HG03095 (cell line): ENCODE measurements around the gene LCE1B.

ENCODE experiments used
- ATAC-seq: cut with Tn5 transposase; IDR thresholded peaks from one replicate; pipeline ENCODE4 v1.9.1; 2021; ENCODE audit warnings: moderate library complexity; ENCODE audit not compliant: unreplicated experiment

LCE1B gene

DNA sequence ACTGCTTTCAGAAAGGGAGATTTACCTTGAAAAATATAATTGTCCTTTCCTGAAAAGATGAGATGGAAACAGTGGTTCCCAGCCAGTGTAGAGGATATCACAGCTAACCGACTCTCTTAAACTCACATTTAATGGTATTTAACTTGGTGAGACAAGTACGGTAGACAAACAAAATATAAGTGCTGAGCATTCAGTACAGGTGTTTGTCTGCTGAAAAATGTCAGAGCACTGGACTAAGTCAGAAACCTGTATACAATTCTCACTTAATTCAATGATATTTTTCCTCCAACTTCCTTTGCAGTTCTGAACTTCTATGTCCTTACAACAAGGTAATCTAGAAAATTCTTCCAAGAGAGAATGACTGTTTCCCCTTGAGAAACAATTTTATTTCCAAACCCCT lies at the start of gene LCE1B:
Gene LCE1B (plus strand): TSS at position 301 of the 400 bp plus-strand sequence. CDS start 476 bp downstream, outside the sequence.
- no peak for ATAC-seq

- ATAC-seq = no peak
These were observed 42.8 kb upstream of the LCE1B start for GRCh38 chr1:152768847-152769533.

GRCh38 chr1:152770411-152770810 lies 41.4 kb upstream of the LCE1B start:
- ATAC-seq = no peak

DNA sequence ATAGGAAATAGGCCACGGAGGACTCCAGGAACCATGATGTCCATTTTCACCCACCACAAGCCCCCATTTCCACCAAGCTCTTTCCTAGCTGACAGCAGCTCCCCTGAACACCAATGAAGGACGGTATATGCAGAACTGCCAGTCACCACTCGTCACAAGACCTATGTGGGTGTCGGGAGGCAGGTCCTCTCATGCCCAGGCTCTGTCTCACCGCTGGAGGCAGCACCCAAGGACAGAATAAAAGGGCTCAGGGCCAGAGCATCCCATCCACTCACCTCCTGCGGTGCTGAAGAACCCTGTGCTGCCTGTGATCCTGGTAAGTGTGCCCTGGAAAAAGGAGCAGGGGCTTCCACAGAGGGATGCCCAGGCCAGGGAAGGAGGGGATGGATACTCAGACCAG lies 36.9 kb upstream of the LCE1B start, which contains the start of gene LCE1F:
Gene LCE1F (plus strand): TSS at position 266 of the 400 bp plus-strand sequence. CDS start 1,232 bp downstream, outside the sequence.
- no peak for ATAC-seq

- no peak for ATAC-seq
These were observed 35.4 kb upstream of the LCE1B start for GRCh38 chr1:152776361-152776760.

GRCh38 chr1:152777510-152778137 lies 34.1 kb upstream of the LCE1B start:
- no peak for ATAC-seq

- no peak for ATAC-seq
These were observed 28.7 kb upstream of the LCE1B start for GRCh38 chr1:152783095-152783494.

DNA sequence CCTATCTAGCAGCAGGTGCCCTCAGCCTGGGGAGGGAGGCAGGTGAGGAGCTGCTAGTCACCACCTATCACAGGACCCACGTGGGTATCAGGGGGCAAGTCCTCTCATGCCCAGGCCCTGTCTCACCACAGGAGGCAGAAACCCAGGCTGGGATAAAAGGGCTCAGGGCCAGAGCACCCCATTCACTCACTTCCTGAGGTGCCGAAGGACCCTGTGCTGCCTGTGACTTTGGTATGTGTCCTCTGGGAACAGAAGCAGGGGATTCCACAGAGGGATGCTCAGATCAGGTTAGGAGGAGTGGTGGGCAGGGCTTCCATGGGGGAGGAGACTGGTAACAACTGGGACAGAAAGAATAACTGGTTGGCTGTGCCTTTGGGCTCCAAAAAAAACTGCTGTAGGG lies 25.7 kb upstream of the LCE1B start, which contains the start of gene LCE1E:
Gene LCE1E (plus strand): TSS at position 181 of the 400 bp plus-strand sequence. CDS start 1,043 bp downstream, outside the sequence.
- ATAC-seq = no peak

- no peak for ATAC-seq
These were observed 16.1 kb upstream of the LCE1B start for GRCh38 chr1:152795686-152796085.

DNA sequence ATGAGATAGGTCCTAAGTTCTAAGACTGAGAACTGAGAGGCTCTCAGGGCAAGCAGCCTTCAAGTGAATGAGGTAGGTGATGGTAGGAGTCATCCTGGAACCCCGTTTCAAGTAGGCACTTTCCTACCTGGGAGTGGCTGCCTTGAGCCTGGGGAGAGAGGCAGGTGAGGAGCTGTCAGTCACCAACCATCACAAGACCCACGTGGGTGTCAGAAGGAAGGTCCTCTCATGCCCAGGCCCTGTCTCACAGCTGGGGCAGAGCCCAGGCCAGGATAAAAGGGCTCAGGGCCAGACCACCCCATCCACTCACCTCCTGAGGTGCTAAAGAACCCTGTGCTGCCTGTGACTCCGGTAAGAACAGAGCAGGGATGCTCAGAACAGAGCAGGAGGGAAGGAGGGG lies 15.3 kb upstream of the LCE1B start, which contains the start of gene LCE1D:
Gene LCE1D (plus strand): TSS at position 301 of the 400 bp plus-strand sequence. CDS start 1,074 bp downstream, outside the sequence.
- ATAC-seq = no peak

DNA sequence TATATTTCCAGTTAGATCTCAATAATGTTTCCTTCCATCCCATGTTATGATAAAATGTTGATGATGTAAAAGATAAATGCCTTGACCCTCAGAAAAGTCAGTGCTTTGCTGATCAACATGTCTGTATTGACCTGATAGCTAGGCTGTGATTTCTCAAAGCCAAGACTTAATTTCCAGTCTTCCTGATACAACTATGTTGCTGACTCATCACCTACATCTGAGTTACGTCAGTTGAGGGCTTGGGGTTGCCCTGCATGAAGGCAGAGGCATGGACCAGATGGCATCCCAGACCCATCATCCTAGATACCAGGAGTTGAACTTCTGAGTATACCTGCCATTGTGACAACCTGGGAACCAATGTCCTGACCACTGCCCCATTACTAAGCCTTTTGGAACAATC lies 10.4 kb upstream of the LCE1B start:
- ATAC-seq = no peak

DNA sequence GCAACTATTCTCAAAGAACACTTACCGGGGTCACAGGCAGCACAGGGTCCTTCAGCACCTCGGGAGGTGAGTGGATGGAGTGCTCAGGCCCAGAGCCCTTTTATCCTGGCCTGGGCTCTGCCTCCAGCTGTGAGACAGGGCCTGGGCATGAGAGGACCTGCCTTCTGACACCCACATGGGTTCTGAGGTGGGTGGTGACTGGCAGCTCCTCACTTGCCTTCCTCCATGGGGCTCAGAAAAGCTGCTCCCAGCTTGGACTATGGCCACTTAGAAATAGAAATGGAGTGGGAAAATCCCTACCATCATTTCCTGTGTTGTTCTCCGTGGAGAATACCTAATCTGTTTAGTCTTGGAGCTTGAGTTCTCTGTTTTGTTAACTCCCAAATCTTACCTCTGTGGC lies 5.2 kb upstream of the LCE1B start, which contains the start of gene LCE1C:
Gene LCE1C (minus strand): TSS at position 76 of the 400 bp plus-strand sequence. CDS start 1,173 bp downstream, outside the sequence.
- no peak for ATAC-seq

DNA sequence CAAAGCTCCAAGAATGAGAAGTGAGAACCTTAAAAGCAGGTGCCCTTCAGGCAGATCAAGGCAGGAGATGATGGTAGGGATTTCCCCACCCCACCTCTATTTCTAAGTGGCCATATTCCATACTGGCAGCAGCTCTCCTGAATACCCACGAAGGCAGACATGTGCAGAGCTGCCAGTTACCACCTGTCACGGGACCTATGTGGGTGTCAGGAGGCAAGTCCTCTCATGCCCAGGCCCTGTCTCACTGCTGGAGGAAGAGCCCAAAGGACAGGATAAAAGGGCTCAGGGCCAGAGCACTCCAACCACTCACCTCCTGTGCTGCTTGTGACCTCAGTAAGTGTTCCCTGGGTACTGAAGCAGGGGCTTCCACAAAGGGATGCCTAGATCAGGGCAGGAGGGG lies 721 bp upstream of the LCE1B start:
- no peak for ATAC-seq

- ATAC-seq = no peak
These were observed 5.5 kb downstream of the LCE1B start for GRCh38 chr1:152817309-152817708.

DNA sequence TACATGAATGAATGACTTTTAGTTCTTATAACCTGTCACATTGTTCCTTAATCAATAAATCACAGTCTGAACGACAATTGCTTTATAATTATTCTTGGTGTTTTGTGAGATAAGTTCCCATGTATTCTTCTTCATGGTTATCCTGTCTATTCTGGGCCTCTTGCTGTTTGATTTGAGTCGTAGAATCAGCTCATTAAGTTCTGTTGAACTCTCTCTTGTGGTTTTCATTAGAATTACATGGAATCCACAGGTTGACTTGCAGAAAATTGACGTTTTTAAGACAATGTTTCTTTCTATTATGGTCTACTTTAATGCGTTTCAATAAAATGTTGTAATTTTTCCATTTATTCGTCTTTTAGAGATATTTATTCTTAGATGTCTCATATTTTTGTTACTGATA lies 11.5 kb downstream of the LCE1B start:
- no peak for ATAC-seq

DNA sequence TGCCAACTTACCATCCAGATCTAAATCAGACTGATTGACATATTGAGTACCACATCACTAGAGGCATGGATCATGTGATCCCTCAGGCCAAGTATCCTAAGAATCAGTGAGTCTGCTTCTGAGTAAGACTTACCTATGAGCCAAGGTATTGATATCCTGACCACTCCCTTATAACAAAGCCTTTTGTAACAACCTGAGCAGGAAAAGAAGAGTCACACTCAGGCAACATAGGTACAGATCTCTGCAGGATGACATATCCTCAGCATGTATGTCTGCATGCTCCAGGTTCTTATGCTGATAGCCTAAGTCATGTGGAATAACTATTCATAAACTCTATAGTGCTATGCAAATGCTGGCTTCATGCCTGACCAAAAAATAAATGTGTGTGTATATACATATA lies 13.2 kb downstream of the LCE1B start:
- ATAC-seq = no peak

- ATAC-seq = no peak
These were observed 15.4 kb downstream of the LCE1B start, which contains the start of gene LCE1A for GRCh38 chr1:152827173-152827572. Gene LCE1A (plus strand): TSS chr1:152827473. CDS start chr1:152827473, 0 bp downstream.

DNA sequence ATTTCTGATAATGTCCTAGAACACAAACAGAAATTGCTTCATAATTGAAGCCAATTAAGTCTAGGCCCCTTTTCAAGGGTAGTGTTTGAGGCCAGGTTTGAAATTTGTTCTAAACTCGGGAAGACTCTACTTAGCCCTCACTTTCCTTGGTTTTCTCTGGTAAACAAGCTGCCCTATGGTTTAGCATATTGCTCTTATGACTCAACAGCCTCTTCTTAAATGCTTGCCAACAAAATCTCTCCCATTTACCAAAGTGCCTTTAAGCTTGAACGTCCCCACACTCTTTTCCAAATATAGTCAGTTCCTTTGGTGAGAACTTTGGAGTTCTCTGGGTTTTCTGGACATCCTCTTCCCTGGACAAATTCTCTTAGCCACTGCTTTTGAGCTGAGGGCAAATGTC lies 25.1 kb downstream of the LCE1B start:
- no peak for ATAC-seq

DNA sequence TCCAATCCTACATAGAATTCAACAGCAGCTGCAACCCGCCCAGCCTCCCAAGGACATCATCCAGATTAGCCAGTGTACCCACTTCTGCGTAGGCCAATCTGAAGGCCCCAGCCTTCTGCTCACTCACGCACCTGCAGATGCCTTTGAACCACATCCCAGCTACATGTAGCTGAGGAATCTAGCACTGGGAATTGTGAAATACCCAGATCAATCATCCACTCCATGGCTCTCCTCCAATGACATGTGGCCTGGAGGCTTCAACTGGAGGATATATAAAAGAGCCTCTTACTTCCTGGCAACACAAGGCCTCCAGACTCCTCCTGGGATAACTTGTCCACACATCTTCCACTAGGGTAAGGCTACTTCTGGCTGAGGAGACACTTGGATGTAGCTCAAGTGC lies 30.8 kb downstream of the LCE1B start, which contains the start of gene LCE6A:
Gene LCE6A (plus strand): TSS at position 301 of the 400 bp plus-strand sequence. CDS start 665 bp downstream, outside the sequence.
- no peak for ATAC-seq

DNA sequence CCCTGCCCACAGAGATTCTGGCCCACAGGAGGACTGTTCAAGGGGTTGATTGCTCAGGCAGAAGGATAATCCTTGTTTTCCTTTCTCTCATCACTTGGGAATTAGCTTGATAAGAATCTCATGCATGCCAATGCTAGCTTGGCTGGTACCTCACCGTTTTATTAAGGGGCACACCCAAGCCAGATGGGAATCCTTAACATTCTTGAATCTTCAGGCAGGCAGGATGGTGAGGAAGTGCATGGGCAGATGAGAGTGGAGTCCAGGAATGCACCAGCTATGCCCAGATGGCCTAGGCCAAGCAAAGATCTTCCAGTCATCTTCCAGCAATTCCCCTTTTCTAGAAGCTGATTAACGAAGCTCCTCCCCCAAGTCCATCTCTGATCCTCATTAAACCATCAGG lies 43.9 kb downstream of the LCE1B start:
- ATAC-seq = no peak

DNA sequence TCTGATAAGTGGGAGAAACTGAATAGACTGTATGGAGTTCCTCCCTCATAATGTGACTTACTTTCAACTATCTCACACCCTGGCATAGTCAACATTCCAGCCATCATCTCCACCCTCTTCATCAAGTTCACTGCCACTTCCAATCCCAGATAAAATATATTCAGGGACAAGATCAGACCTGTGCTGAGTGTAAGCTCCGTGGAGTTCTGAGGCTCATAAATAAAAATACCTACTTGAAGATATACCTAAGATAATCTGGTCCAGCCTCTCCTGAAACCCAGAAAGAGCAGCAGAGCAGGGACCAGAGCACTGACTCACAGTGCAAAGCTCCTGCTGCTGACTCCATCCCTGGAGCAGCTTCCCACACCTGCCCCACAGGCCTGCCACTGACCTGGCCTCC lies 46.3 kb downstream of the LCE1B start:
- ATAC-seq = no peak

GRCh38 chr1:152859696-152860095 lies 47.9 kb downstream of the LCE1B start, which contains the start of gene LCE7A:
Gene LCE7A (plus strand): TSS chr1:152859996. CDS start chr1:152860698, 702 bp downstream.
- no peak for ATAC-seq
